HepG2 (cell line): ENCODE measurements around the gene FITM1. TPM values are rescaled to one million over a fixed set of nuclear protein-coding genes. Genes with fewer than 3 reads are reported as not detected.

Experiments used
- CREM ChIP-seq, 2 experiments: sonication (generic) in 1 of 2; formaldehyde crosslinking in 1 of 2; IDR thresholded peaks; 2 replicates each; pipeline versions ENCODE4 v1.4.0 to v1.6.1; 2016 to 2020; ENCODE audit warnings: antibody characterized with exemption in 1 of 2, mild to moderate bottlenecking in 1 of 2, missing genetic modification reagents in 1 of 2
- ETV5 ChIP-seq: IDR thresholded peaks from 2 replicates; pipeline ENCODE4 v1.6.1; 2018; ENCODE audit warnings: missing biosample characterization, missing genetic modification reagents, inconsistent platforms, borderline replicate concordance
- HMGXB3 ChIP-seq: sonication (generic); formaldehyde crosslinking; IDR thresholded peaks from 2 replicates; pipeline ENCODE4 v1.4.0; 2020; ENCODE audit warnings: missing genetic modification reagents, borderline replicate concordance
- PAXIP1 ChIP-seq: sonication (generic); formaldehyde crosslinking; conservative IDR thresholded peaks from 2 replicates; pipeline ENCODE4 v1.4.0; 2020; ENCODE audit warnings: mild to moderate bottlenecking, missing genetic modification reagents, moderate library complexity
- RARA ChIP-seq: IDR thresholded peaks from 2 replicates; pipeline ENCODE4 v1.6.1; 2016; ENCODE audit warnings: missing genetic modification reagents, missing compliant biosample characterization
- SIN3A ChIP-seq: IDR thresholded peaks from 2 replicates; pipeline ENCODE4 v1.6.1; 2011; ENCODE audit warnings: low read depth, mild to moderate bottlenecking, control low read depth, low read length, borderline replicate concordance
- SNAPC4 ChIP-seq: sonication (generic); formaldehyde crosslinking; IDR thresholded peaks from 2 replicates; pipeline ENCODE4 v1.4.0; 2020; ENCODE audit warnings: mild to moderate bottlenecking, missing genetic modification reagents
- ZBTB1 ChIP-seq: sonication (generic); formaldehyde crosslinking; IDR thresholded peaks from 2 replicates; pipeline ENCODE4 v1.4.0; 2020; ENCODE audit warnings: missing genetic modification reagents, borderline replicate concordance
- ZMYM3 ChIP-seq: sonication (generic); formaldehyde crosslinking; IDR thresholded peaks from 2 replicates; pipeline ENCODE4 v1.5.1; 2020; ENCODE audit warnings: mild to moderate bottlenecking, missing genetic modification reagents
- ZNF205 ChIP-seq: IDR thresholded peaks from 2 replicates; pipeline ENCODE4 v1.6.1; 2018; ENCODE audit warnings: missing biosample characterization, missing genetic modification reagents
- ZNF232 ChIP-seq: sonication (generic); formaldehyde crosslinking; IDR thresholded peaks from 2 replicates; pipeline ENCODE4 v1.4.0; 2020; ENCODE audit warnings: missing genetic modification reagents, borderline replicate concordance
- ZNF24 ChIP-seq: fragments of 450-650 bp; IDR thresholded peaks from 2 replicates; pipeline ENCODE4 v1.6.1; 2017; ENCODE audit warnings: antibody characterized with exemption, mild to moderate bottlenecking
- ZNF570 ChIP-seq: sonication (generic); formaldehyde crosslinking; IDR thresholded peaks from 2 replicates; pipeline ENCODE4 v1.4.0; 2020; ENCODE audit warnings: mild to moderate bottlenecking, missing genetic modification reagents, borderline replicate concordance
- ZNF747 ChIP-seq: sonication (generic); formaldehyde crosslinking; IDR thresholded peaks from 2 replicates; pipeline ENCODE4 v1.8.1; 2023; ENCODE audit warnings: missing genetic modification reagents, mild to moderate bottlenecking, borderline replicate concordance
- ZSCAN21 ChIP-seq: sonication (generic); formaldehyde crosslinking; IDR thresholded peaks from 2 replicates; pipeline ENCODE4 v1.8.0; 2022; ENCODE audit warnings: mild to moderate bottlenecking, missing genetic modification reagents, moderate library complexity, borderline replicate concordance
- polyA plus RNA-seq, 8 experiments: library from polyadenylated mRNA; depleted of rRNA in 3 of 8; stranded (reverse) in 7 of 8; unstranded in 1 of 8; fragments of >200 nt; fragmentation: Illumina TruSeq in 4 of 8; extraction: Trizol in 4 of 8; gene quantifications; 2 replicates each; pipeline versions ENCODE4 v1.2.1 to v1.2.3, GENCODE V29; 2011 to 2016; ENCODE audit warnings: low read depth in 4 of 8, missing spikeins in 1 of 8, mixed read lengths in 1 of 8; ENCODE audit not compliant: insufficient read depth in 1 of 8
- total RNA-seq, 5 experiments: library from RNA; depleted of rRNA; stranded (reverse); fragments of >200 nt; fragmentation: Illumina TruSeq; extraction: Trizol; gene quantifications; 2 replicates each; pipeline ENCODE4 v1.2.3, GENCODE V29; 2016; ENCODE audit warnings: low read depth in 1 of 5

Gene FITM1
- total and polyA plus RNA-seq, 2 of the 13 experiments (the other 11 are each of a cell fraction or from before 2014, with no cell fraction given): 2.7 to 5.8 TPM

DNA sequence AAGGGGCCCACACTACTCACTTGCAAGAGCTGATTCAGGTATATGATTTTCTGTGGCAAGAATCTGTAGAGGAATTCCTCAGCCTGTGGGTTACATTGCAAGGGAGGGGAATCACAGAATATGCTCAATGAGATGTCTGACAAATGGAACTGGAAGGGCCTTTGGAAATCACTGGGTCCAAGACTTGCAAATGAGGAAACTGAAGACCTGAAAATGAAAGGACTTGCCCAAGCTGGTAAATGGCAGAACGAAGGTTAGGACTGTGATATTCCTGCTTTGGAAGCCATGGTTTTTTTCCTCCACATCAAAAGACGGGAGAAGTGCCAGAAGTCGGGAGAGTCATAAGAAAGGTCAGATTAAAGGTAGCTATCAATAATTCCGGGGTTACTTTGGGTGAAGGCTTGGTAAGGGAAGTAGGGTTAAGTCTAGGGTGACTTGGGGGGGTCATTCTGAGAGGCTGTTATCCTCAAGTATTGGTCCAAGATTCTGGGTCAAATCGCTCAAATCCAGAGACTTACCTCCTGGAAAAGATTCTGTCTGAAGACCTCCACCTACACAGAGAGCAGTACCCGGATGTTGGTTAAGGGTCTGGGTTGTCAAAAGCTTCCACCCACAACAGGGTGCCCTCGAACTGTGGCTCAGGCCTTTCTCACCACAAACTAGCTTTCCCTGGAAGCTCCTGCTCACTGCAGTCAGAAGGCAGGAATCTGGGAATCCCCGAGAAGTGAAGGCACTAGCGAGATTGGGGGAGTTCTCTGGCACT lies 15.4 kb downstream of the FITM1 start (continued):
- TF ChIP-seq ETV5 (CRISPR knock-in tag) (0 out of 2 replicates have a peak, but pooled peaks have one; percentile 5), SNAPC4 (no peak), ZNF24 (0 out of 2 replicates have a peak, but pooled peaks have one; percentile 13), ZMYM3 (CRISPR knock-in tag) (no peak), RARA (CRISPR knock-in tag) (no peak), ZNF747 (CRISPR knock-in tag) (no peak), ZBTB1 (CRISPR knock-in tag) (no peak), ZNF570 (CRISPR knock-in tag) (0 out of 2 replicates have a peak, but pooled peaks have one; percentile 32), ZNF232 (CRISPR knock-in tag) (no peak), CREM (IDR thresholded peaks at IDR 0.05) (no peak), CREM (CRISPR knock-in tag; IDR thresholded peaks at IDR 0.05) (no peak), PAXIP1 (CRISPR knock-in tag) (no peak), ZNF205 (CRISPR knock-in tag) (peak; percentile 2; the same call in 1 of the 2 replicates), SIN3A (no peak), ZSCAN21 (no peak), HMGXB3 (no peak; the same call in none of the 2 replicates)
